Astrocyte (in vitro differentiated cells and primary cell): ENCODE measurements around the gene MLLT1. TPM values are rescaled to one million over a fixed set of nuclear protein-coding genes. Genes with fewer than 3 reads are reported as not detected.

ENCODE experiments used
- DNase-seq: peaks from one replicate; pipeline ENCODE4 v3.0.0-alpha.2; 2010; ENCODE audit warnings: low read depth
- FAIRE-seq: peaks from 2 replicates; lab custom pipeline; 2011; peaks lifted over from hg19 to GRCh38; lab: Jason Lieb, UNC
- H2AFZ ChIP-seq: 2 replicates; pipeline ENCODE4 v1.6.0; 2012; ENCODE audit warnings: low read depth, low read length, inconsistent platforms
- H3K27ac ChIP-seq: 2 replicates; pipeline ENCODE4 v1.5.1; 2011; ENCODE audit warnings: low read depth, low read length, inconsistent platforms
- H3K27me3 ChIP-seq: 2 replicates; pipeline ENCODE4 v1.6.0; 2011; ENCODE audit warnings: low read length, inconsistent platforms; ENCODE audit not compliant: insufficient read depth
- H3K36me3 ChIP-seq: 2 replicates; pipeline ENCODE4 v1.5.1; 2011; ENCODE audit warnings: low read length, inconsistent platforms; ENCODE audit not compliant: insufficient read depth
- H3K4me1 ChIP-seq: 2 replicates; pipeline ENCODE4 v1.5.1; 2011; ENCODE audit warnings: low read length, inconsistent platforms; ENCODE audit not compliant: insufficient read depth
- H3K4me2 ChIP-seq: 2 replicates; pipeline ENCODE4 v1.6.0; 2012; ENCODE audit warnings: low read length, inconsistent platforms
- H3K4me3 ChIP-seq: 2 replicates; pipeline ENCODE4 v1.5.1; 2011; ENCODE audit warnings: low read depth, mild to moderate bottlenecking, low read length, inconsistent platforms; ENCODE audit not compliant: insufficient read depth
- H3K79me2 ChIP-seq: 2 replicates; pipeline ENCODE4 v1.6.0; 2012; ENCODE audit warnings: mild to moderate bottlenecking, low read length, inconsistent platforms; ENCODE audit not compliant: insufficient read depth
- H3K9ac ChIP-seq: 2 replicates; pipeline ENCODE4 v1.6.0; 2012; ENCODE audit warnings: mild to moderate bottlenecking, low read length, inconsistent platforms
- H3K9me3 ChIP-seq: 2 replicates; pipeline ENCODE4 v1.5.1; 2012; ENCODE audit warnings: low read depth, mild to moderate bottlenecking, low read length, inconsistent platforms; ENCODE audit not compliant: insufficient read depth
- H4K20me1 ChIP-seq: 2 replicates; pipeline ENCODE4 v1.6.0; 2012; ENCODE audit warnings: low read length, inconsistent platforms; ENCODE audit not compliant: insufficient read depth
- H3K27ac Mint-ChIP-seq: one replicate; pipeline ENCODE4 v1.8.0; 2021; ENCODE audit warnings: mild to moderate bottlenecking, mixed read lengths; ENCODE audit not compliant: unreplicated experiment
- H3K27me3 Mint-ChIP-seq: one replicate; pipeline ENCODE4 v1.8.0; 2021; ENCODE audit warnings: low read depth, mixed read lengths; ENCODE audit not compliant: unreplicated experiment
- H3K36me3 Mint-ChIP-seq: one replicate; pipeline ENCODE4 v1.8.0; 2021; ENCODE audit warnings: low read depth, mixed read lengths; ENCODE audit not compliant: unreplicated experiment
- H3K4me1 Mint-ChIP-seq: one replicate; pipeline ENCODE4 v1.8.0; 2021; ENCODE audit warnings: low read depth, mixed read lengths; ENCODE audit not compliant: unreplicated experiment
- H3K4me3 Mint-ChIP-seq: one replicate; pipeline ENCODE4 v1.8.0; 2021; ENCODE audit warnings: mild to moderate bottlenecking, moderate library complexity, mixed read lengths; ENCODE audit not compliant: unreplicated experiment
- H3K9me3 Mint-ChIP-seq: one replicate; pipeline ENCODE4 v1.8.0; 2021; ENCODE audit warnings: mild to moderate bottlenecking, mixed read lengths; ENCODE audit not compliant: unreplicated experiment
- EZH2 ChIP-seq: IDR thresholded peaks from 2 replicates; pipeline ENCODE4 v1.6.1; 2012; ENCODE audit warnings: mild to moderate bottlenecking, low read length, inconsistent platforms; ENCODE audit not compliant: insufficient read depth
- total RNA-seq: library from RNA; stranded (reverse); gene quantifications from 2 replicates; pipeline ENCODE4 v1.2.1, GENCODE V29; 2021
- TF ChIP-seq, protein P1 (sequence below): IDR thresholded peaks from 2 replicates; pipeline ENCODE4 v1.5.1; 2011; ENCODE audit warnings: low read depth, mild to moderate bottlenecking, inconsistent platforms, low read length, moderate library complexity; ENCODE audit not compliant: insufficient read depth

The MLLT1 gene
- total RNA-seq, 1 donor from 2014 or later = 46.0 TPM

- Histone ChIP-seq H3K4me1 (no peaks in the 10 kb centered on the region), H3K4me3 (no peak overlapping the region), H2AFZ (no peak overlapping the region), H3K27ac (no peak overlapping the region), H3K36me3 (no peaks in the 10 kb centered on the region), H3K4me2 (no peak overlapping the region), H3K27me3 (no peaks in the 10 kb centered on the region), H3K9ac (no peak overlapping the region), H3K9me3 (peaks cover 40% of the 10 kb centered on the region), H4K20me1 (no peaks in the 10 kb centered on the region), H3K79me2 (no peaks in the 10 kb centered on the region)
- no peak overlapping the region for H3K27ac Mint-ChIP-seq
- H3K36me3 Mint-ChIP-seq = no peaks in the 10 kb centered on the region
- no peak for TF ChIP-seq EZH2
- TF ChIP-seq, protein P1, sequence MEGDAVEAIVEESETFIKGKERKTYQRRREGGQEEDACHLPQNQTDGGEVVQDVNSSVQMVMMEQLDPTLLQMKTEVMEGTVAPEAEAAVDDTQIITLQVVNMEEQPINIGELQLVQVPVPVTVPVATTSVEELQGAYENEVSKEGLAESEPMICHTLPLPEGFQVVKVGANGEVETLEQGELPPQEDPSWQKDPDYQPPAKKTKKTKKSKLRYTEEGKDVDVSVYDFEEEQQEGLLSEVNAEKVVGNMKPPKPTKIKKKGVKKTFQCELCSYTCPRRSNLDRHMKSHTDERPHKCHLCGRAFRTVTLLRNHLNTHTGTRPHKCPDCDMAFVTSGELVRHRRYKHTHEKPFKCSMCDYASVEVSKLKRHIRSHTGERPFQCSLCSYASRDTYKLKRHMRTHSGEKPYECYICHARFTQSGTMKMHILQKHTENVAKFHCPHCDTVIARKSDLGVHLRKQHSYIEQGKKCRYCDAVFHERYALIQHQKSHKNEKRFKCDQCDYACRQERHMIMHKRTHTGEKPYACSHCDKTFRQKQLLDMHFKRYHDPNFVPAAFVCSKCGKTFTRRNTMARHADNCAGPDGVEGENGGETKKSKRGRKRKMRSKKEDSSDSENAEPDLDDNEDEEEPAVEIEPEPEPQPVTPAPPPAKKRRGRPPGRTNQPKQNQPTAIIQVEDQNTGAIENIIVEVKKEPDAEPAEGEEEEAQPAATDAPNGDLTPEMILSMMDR = no peak
- H3K9me3 Mint-ChIP-seq = peaks cover 38% of the 10 kb centered on the region
- DNase-seq (no peak), FAIRE-seq (no peak)
- no peaks in the 10 kb centered on the region for H3K4me1 Mint-ChIP-seq
- no peak overlapping the region for H3K4me3 Mint-ChIP-seq
- no peaks in the 10 kb centered on the region for H3K27me3 Mint-ChIP-seq
Measured at GRCh38 chr19:6292006-6292405, 12.2 kb upstream of the MLLT1 start.

DNA sequence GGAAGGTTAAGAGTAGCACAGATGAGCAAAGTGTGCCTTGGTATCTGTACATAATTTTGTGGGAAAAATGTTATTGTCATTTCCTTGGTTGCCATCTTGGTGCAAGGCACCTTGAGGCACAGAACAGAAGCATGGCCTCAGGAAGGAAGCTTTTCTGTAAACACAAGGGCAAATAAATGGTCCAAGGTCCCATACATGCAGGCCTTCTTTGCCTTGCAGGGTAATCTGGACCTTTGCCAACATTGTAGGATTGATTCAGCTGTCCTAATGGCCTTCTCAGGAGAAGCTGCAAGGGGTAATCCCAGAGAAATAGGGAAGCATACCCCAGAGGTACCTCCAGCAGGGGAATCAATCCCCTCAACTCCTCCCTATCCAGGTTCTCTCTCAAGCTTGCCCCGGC is 9.0 kb upstream of the MLLT1 start:
- H3K4me3 Mint-ChIP-seq = no peak overlapping the region
- peaks cover 49% of the 10 kb centered on the region for H3K9me3 ChIP-seq
- H3K79me2 ChIP-seq = no peaks in the 10 kb centered on the region
- H4K20me1 ChIP-seq = no peaks in the 10 kb centered on the region
- H3K4me1 Mint-ChIP-seq = no peaks in the 10 kb centered on the region
- H3K27ac Mint-ChIP-seq = no peak overlapping the region
- H3K27me3 Mint-ChIP-seq = no peaks in the 10 kb centered on the region
- no peak overlapping the region for H3K9ac ChIP-seq
- H3K9me3 Mint-ChIP-seq = peaks cover 32% of the 10 kb centered on the region
- TF ChIP-seq EZH2 = no peak
- TF ChIP-seq, protein P1 = no peak
- H2AFZ ChIP-seq = no peak overlapping the region
- FAIRE-seq = no peak
- H3K4me3 ChIP-seq = no peak overlapping the region
- no peaks in the 10 kb centered on the region for H3K36me3 Mint-ChIP-seq
- H3K36me3 ChIP-seq = no peaks in the 10 kb centered on the region
- no peaks in the 10 kb centered on the region for H3K27me3 ChIP-seq
- H3K4me2 ChIP-seq = no peak overlapping the region
- H3K27ac ChIP-seq = no peak overlapping the region
- no peaks in the 10 kb centered on the region for H3K4me1 ChIP-seq
- DNase-seq = no peak

- no peaks in the 10 kb centered on the region for H3K4me1 Mint-ChIP-seq
- H3K4me3 Mint-ChIP-seq = no peak overlapping the region
- no peaks in the 10 kb centered on the region for H3K79me2 ChIP-seq
- no peaks in the 10 kb centered on the region for H3K27me3 ChIP-seq
- no peaks in the 10 kb centered on the region for H3K4me1 ChIP-seq
- no peak overlapping the region for H3K9ac ChIP-seq
- H3K36me3 Mint-ChIP-seq = no peaks in the 10 kb centered on the region
- no peaks in the 10 kb centered on the region for H4K20me1 ChIP-seq
- peaks cover 43% of the 10 kb centered on the region for H3K9me3 ChIP-seq
- H3K9me3 Mint-ChIP-seq = peaks cover 30% of the 10 kb centered on the region
- no peak overlapping the region for H3K27ac ChIP-seq
- H3K36me3 ChIP-seq = no peaks in the 10 kb centered on the region
- FAIRE-seq = no peak
- no peak overlapping the region for H2AFZ ChIP-seq
- no peak overlapping the region for H3K4me2 ChIP-seq
- TF ChIP-seq, protein P1 = no peak
- TF ChIP-seq EZH2 = no peak
- no peak overlapping the region for H3K27ac Mint-ChIP-seq
- H3K4me3 ChIP-seq = no peak overlapping the region
- DNase-seq = no peak
- no peaks in the 10 kb centered on the region for H3K27me3 Mint-ChIP-seq
Measured at GRCh38 chr19:6287269-6287885, 7.6 kb upstream of the MLLT1 start.
